Activated CD4-positive, alpha-beta T cell treated with anti-CD3 and anti-CD28 coated beads for 4 hours (primary cell): ENCODE data around the gene SLC6A14.

Experiments used
- DNase-seq, 2 donors: peaks; one replicate each; pipeline ENCODE4 v3.0.0-alpha.2; 2020

Gene SLC6A14, protein sequence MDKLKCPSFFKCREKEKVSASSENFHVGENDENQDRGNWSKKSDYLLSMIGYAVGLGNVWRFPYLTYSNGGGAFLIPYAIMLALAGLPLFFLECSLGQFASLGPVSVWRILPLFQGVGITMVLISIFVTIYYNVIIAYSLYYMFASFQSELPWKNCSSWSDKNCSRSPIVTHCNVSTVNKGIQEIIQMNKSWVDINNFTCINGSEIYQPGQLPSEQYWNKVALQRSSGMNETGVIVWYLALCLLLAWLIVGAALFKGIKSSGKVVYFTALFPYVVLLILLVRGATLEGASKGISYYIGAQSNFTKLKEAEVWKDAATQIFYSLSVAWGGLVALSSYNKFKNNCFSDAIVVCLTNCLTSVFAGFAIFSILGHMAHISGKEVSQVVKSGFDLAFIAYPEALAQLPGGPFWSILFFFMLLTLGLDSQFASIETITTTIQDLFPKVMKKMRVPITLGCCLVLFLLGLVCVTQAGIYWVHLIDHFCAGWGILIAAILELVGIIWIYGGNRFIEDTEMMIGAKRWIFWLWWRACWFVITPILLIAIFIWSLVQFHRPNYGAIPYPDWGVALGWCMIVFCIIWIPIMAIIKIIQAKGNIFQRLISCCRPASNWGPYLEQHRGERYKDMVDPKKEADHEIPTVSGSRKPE

DNA sequence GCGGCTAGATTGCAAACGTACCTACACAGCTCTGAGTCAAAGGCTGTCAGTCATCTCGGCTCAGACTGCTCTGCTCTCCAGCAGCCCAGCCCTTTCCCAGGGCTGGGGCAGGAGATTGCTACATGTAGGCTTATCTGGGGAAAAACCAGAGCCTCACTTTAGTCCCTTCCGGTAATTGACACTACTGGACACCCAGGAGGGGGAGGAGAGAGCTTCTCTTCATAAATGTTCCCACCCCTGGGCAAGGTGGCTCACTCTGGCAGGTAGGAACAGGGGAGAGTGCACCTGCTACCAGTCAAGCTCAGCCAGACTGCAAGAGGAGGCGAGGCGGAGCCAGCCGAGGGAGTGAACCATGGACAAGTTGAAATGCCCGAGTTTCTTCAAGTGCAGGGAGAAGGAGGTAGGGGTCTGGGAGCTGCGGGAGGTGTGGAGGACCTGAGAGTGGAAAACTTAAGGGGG, at the start of gene SLC6A14:
SLC6A14 (plus strand) TSS at position 249 of the 459 bp plus-strand sequence; CDS start at position 353, 104 bp downstream.
- DNase-seq = no peak

DNA sequence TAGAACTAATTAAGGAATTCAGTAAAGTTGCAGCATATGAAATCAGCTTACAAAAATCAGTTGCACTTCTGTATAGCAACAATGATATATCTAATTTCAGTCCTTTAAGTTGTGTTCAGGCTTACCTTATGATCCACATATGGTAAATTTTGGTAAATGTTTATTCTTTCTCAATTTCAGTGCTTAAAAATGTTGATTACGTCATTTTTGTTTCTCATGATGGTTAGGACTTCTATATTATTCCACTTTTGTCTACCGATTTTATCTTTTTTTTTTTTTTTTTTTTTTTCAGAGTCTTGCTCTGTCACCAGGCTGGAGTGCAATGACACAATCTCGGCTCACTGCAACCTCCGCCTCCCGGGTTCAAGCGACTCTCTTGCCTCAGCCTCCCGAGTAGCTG, 40.7 kb upstream of the SLC6A14 start:
- no peak for DNase-seq

DNA sequence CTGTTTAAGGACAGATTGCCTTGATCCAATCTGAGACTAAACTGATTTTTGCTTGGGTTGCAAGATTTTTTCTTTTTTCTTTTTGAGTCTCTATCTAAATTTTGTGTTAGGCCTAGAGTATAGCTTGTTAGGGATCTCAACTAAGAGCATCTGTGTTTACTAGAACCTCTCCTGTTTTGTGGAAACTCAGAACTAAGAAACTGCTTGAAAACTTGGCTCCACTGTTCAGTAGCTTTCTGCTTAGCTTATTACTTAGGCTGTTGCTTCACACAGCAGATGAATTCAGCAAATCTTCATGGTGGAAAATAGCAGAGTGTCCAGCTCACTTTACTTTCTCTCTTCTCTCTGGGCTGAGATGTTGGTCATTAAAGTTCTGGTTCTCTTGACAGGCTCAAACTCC, 36.7 kb upstream of the SLC6A14 start:
- DNase-seq = no peak

DNA sequence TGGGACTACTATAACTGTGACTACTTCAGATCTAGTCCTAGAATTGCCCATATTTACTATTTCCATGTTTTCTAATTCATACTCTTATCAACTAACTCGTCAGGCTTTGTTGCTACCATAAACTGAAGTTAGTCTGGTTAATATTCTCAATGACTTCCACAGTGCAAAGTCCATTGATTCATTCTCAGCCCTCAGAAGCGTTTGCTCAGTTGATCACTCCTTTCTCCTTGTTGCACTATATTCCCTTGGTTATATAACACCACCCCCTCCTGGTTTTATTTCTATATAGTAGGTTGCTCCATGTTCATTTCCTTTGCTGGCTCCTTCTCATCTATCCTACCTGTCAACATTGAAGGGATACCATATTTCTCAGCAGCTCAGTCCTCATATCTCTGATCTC, 27.2 kb upstream of the SLC6A14 start:
- no peak for DNase-seq

DNA sequence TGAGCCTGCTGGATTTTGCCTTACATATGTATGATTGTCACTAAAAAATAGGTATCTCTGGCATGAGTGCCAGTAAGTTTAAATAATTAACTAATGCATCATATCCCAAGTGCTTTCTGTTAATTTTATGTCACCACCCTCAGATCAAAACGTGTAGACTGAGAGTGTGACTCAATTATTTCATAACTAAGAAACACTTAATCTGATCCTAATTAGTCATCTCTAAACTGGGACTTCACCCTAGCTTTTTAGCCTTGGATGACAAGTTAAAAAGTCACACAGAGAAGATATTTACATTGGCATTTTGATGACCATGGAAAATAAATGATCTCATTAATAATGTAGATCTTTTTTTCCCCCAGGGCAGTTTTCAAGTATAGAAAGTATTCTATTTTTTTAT, 23.1 kb upstream of the SLC6A14 start:
- no peak for DNase-seq

DNA sequence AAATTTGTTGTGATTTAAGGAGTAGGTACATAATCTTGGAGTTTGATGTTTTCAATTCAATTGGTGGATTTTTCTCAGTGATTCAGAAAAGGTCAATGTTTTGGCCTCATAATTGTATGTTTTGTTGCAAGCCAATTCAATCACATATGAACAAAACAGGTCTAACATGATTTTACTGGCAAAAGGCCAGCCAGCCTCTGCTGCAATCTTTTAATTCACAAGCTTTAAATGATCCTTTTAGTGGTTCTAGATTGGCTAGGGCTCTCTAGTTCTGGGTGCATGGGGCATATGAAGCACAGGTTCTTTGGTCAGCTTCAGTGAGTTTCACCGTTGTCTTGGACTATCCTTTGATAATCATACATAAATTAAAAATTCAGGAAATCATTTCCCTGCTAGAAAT, 19.2 kb upstream of the SLC6A14 start:
- DNase-seq = no peak

DNA sequence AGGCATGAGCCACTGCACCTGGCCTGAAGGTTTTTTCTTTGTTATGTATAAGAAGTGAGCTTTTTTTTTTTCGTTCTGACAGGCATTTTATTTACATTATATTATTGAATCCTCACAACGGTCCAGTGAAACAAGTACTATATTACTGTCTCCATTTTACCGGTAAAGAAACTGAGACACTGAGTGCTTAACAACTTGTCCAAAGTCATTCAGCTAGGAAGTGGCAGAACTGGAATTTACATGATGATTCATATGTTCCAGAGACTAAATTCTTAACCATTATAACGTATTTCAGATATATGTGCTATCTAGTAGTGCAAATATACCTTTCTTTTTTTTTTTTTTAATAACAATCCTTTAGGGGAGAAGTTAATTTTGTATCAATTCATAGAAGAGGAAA, 18.4 kb upstream of the SLC6A14 start:
- DNase-seq = no peak

DNA sequence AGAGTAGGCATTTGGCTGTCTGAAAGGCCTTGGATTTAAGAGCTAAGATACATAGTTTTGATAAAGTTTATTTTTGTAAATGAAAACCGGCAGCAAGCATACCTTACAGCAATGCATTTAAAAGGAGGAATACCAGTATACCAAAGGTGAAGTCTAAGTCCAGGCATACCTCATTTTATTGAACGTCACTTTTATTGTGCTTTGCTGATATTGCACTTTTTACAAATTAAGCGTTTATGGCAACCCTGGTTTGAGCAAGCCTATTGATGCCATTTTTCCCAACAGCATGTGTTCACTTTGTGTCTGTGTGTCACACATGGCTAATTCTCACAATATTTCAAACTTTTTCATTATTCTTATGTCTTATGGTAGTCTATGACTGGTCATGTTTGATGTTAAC, 8.4 kb upstream of the SLC6A14 start:
- no peak for DNase-seq

DNA sequence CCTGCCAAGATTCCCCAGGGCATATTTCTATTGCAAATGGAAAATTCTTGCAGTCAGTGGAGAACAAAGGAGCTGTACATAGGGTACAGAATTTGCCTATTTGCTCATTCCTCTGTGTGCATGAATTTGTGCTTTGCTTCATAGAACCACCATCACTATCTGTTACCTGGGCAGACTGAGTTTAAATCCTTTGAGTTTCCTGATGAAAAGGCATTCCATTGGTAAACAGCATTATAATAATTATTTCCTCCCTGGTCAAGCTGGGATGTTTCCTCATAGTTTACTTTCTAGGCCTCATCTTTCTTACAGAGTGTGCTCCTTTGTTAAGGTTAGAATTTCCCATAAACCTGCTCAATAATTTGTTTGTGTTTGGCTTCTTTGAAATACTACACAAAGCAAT, 809 bp upstream of the SLC6A14 start:
- no peak for DNase-seq

DNA sequence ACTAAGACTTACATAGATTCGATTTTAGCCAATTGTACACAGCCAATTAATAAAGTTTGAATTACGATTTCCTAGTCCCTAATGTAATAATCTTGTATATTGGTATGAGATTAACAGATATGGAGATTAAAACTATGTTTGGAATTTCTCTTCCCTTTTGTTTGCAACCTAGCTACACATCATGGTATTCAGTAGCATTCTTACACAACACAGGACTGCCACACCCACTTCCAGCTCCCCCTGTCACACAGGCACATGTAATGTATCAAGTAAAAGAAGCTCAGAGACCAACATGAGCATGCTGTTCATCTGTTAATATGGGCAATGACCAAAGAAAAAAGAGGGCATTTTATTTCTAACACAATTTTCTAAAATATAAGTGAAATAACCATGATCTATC, 12.8 kb downstream of the SLC6A14 start:
- DNase-seq = no peak

DNA sequence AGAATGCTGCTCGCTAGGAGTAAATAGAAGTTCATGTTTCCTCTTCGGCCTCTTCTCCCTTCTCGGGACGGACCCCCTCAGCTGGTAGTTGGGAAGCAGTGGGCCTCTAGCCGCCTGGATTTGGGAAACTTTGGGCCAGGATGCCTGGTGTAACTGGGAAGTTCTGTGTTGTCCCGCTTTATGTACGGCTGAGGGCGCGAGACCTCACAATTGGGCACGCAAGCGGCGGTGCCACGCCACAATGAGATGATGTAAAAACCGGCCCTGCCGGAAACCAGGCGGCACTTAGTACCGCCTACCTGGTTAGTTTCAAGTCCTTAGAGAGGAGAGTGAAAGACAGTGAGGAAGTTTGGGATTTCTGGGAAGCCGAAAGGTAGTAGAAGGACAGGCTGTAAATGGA, 26.4 kb downstream of the SLC6A14 start, which contains the start of gene CT83:
CT83 (minus strand) TSS at position 155 of the 400 bp plus-strand sequence; CDS start at position 35, 120 bp downstream.
- DNase-seq = no peak

DNA sequence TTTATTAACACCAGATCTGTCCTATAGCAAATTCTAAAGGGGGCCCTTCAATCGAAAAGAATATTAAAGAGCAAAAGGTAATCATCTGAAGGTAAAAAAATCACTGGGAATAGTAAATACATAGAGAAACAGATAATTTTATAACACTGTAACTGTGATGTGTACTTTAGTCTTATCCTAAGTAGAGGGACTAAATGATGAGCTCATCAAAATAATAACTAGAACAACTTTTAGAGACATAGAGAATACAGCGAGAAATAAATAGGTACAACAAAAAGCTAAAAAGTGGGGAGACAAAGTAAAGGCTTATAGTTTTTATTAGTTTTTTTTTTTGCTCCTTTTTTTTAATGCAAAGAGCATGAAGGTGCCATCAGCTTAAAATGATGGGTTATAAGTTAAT, 43.7 kb downstream of the SLC6A14 start:
- no peak for DNase-seq

DNA sequence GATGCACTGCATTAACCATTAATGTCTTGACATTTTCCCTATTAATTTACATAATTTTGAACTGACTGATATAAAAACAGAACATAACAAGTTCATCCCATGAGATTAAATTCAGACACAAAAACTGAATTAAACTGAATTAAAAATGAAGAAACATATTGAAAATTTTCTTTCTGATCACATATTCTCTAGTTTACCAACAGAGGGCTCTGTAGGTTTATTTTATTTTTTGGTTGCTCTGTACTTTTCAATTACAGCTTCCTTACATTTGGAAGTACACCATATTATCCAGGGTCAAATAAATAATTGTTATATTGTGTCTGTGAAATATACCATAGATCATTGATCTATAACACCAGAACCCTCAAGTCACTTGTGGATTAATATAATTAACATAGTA, 53.7 kb downstream of the SLC6A14 start:
- no peak for DNase-seq

DNA sequence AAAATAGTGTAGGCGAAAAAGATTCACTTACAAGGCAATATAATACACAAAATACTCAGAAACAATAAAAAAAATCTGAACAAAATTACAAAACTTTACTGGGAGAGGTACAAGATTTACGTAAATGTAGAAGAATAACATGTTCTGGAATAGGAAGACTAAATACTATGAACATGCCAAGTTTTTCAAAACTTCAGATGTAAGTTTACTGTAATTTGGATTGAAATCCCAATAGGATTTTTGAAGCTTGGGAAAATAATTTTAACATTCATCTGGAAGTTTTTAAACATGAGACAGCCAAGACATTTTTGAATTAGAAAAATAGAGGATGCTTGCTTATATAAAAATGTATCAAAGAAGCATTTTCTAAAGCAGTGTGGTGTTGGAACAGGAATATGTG, 56.9 kb downstream of the SLC6A14 start:
- no peak for DNase-seq

DNA sequence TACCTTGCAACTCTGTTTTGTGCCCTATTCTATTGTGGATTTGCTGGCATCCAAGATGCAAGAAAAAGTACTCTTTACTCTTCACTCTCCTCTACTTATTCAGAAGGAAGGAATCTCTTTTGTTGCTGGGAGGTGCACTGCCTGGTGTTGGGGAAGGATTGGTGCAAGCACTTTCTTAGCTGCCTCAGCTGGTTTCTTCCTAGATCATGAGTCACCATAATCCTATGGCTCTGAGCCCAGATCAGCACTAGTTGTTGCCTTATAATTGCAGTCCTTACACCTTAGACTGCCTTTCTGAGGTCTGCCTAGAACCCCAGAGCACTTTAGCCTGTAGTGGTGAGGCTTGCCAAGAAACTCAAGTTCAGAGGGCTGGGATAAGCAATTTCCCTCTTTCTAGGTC, 63.4 kb downstream of the SLC6A14 start:
- no peak for DNase-seq
